Lower leg skin (tissue), 4 donors: Measurements from ENCODE around the gene KIF18B. TPM values are rescaled to one million over a fixed set of nuclear protein-coding genes. Genes with fewer than 3 reads are reported as not detected.

Source experiments
- DNase-seq, 2 donors: peaks; one replicate each; pipeline ENCODE4 v3.0.0-alpha.2; 2019; ENCODE audit warnings: low spot score in 2 of 2
- H3K4me3 ChIP-seq: fragments of 200-600 bp; sonication (generic); 2 replicates; pipeline ENCODE4 v1.5.1; 2017; ENCODE audit warnings: mild to moderate bottlenecking, low read depth; ENCODE audit not compliant: poor library complexity, severe bottlenecking
- CTCF ChIP-seq, 3 donors: fragments of 450-650 bp; IDR thresholded peaks; one replicate each; pipeline ENCODE4 v1.5.1; 2016; ENCODE audit warnings: antibody characterized with exemption in 3 of 3, mild to moderate bottlenecking in 3 of 3, moderate library complexity in 2 of 3
- POLR2A ChIP-seq, 2 donors: fragments of 450-650 bp; IDR thresholded peaks; one replicate each; pipeline ENCODE4 v1.6.1; 2016 to 2017; ENCODE audit warnings: antibody characterized with exemption in 2 of 2, mild to moderate bottlenecking in 1 of 2, moderate library complexity in 1 of 2
- WGBS, 2 donors: methylation state at CpG; one replicate each; pipeline ENCODE4 v1.1.5; 2018; 5-methylcytosine and 5-hydroxymethylcytosine counted together
- intact Hi-C: fragments of 100-400 bp; cut with DNase I; formaldehyde crosslinking; loops from one replicate; pipeline ENCODE4 v1.15.0; 2023; ENCODE audit warnings: low total_unique reads
- total RNA-seq, 4 donors: library from RNA; depleted of rRNA; stranded (reverse); fragments of >200 nt; gene quantifications; one replicate each; pipeline ENCODE4 v1.1.0, GENCODE V29; 2016

The KIF18B gene
- total RNA-seq, 4 donors from 2014 or later = 1.0 to 2.4 (median 1.5) TPM

GRCh38 chr17:44905006-44906000 lies 42.3 kb downstream of the KIF18B start:
- WGBS, 2 donors = 90 to 91% methylated on average over 8 to 9 of the region's 9 CpGs
- DNase-seq = no peak
- intact Hi-C loops = no loop called here
- no peak for TF ChIP-seq POLR2A (IDR thresholded peaks at IDR 0.05)
- no peak for TF ChIP-seq CTCF (IDR thresholded peaks at IDR 0.05)
- H3K4me3 ChIP-seq = no peak overlapping the region

DNA sequence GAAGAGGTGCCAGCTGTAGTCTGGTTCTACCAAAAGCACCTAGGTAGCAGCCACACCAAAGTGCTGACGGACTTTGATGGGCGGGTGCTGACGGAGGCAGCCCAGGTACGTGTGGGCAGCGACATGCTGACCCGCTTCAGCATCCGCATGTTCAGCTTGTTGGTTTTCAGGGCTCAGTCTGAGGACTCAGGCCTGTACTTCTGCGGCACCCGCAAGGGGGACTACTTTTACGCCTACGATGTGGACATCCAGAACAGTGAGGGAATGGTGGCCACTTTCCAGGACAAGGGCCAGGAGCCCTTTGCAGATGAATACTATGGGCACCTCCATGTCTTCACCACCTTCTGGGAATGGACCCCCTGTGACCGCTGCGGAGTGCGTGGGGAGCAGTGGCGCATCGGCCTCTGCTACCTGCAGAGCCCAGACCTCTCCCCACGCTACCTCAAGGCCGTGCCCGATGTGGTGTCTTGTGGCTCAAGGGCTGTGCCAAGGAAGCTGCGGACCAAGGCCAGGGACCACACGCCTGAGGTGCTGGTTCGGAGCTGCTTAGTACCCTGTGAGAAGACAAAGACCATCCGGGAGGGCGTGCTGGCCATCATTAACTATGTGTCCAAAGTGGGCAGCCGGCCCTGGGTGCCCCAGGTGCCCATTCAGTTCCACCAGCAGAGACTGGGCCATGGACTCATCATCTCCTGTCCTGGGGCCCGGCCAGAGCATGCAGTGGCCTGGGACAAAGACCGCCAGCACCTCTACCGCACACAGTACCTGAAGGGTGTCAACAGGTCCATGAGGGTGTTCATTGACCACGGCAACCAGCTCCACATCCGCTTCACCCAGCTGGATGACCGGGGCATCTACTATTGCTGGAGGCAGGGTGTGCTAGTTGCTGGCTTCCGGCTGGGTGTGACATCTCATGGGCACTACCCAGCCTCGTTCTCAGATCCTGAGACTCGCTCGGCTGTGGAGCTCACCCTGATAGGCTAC lies 43.3 kb downstream of the KIF18B start:
- 92 to 97% methylated on average over 30 to 33 of the region's 35 CpGs for WGBS, 2 donors
- no peak overlapping the region for H3K4me3 ChIP-seq
- intact Hi-C loops = no loop called here
- TF ChIP-seq POLR2A (IDR thresholded peaks at IDR 0.05) (no peak), CTCF (IDR thresholded peaks at IDR 0.05) (no peak)
- DNase-seq = no peak

GRCh38 chr17:44903012-44903685 lies 44.4 kb downstream of the KIF18B start:
- intact Hi-C loops = no loop called here
- no peak overlapping the region for H3K4me3 ChIP-seq
- DNase-seq = no peak
- TF ChIP-seq CTCF (IDR thresholded peaks at IDR 0.05) (no peak), POLR2A (IDR thresholded peaks at IDR 0.05) (no peak)
- WGBS, 2 donors = 74 to 81% methylated on average over 8 of the region's 8 CpGs

- DNase-seq = no peak
- no peak overlapping the region for H3K4me3 ChIP-seq
- WGBS, 2 donors = 93% methylated on average over 16 to 17 of the region's 17 CpGs
- intact Hi-C loops = no loop called here
- TF ChIP-seq CTCF (IDR thresholded peaks at IDR 0.05) (no peak), POLR2A (IDR thresholded peaks at IDR 0.05) (no peak)
Measured at GRCh38 chr17:44902135-44902760, 45.3 kb downstream of the KIF18B start.

DNA sequence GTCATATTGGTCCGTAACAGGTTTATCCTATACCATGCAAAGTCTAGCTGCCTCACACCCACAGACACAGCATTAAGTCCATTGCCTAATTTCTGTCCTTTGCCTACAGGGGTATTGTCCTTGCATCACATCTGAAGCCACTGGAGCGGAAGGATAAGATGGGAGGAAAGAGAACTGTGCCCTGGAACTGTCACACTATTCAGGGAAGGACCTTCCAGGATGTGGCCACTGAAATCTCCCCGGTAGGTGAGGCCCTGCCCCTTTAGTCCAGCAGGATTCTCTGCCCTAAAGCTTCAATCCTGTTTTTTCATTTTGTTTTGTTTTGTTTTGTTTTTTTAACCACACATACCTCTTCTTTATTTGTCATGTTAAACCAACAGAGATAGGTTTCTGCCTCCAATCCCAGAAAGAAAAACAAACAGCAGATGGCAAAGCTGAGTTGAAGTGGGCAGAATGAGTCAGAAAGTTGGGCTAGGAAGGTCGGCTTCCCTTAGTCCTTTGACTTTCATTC lies 46.1 kb downstream of the KIF18B start:
- WGBS, 2 donors = 61 to 69% methylated on average over 4 of the region's 4 CpGs

More for the DNA sequence above, 46.1 kb downstream of the KIF18B start:
- no peak overlapping the region for H3K4me3 ChIP-seq
- peak in 1 of 2 donors; percentile 8 for DNase-seq
- TF ChIP-seq POLR2A (IDR thresholded peaks at IDR 0.05) (no peak), CTCF (IDR thresholded peaks at IDR 0.05) (no peak)
- intact Hi-C loops = no loop called here
